Activated CD4-positive, alpha-beta T cell treated with anti-CD3 and anti-CD28 coated beads, Interleukin-2, amount 10 ng/mL, durations not matched to agents 24 days and 14 days (primary cell): ENCODE results near the gene POR. TPM values are rescaled to one million over a fixed set of nuclear protein-coding genes. Genes with fewer than 3 reads are reported as not detected.
A peak's percentile ranks its signal among the peaks of the same experiment; 100 is the strongest.
"Not testable (repeated sequence)": the region's sequence is repeated elsewhere in the genome, so short reads cannot be mapped to it uniquely, and the experiment has no call there.

Experiments used
- DNase-seq: peaks from one replicate; pipeline ENCODE4 v3.0.0; 2022
- H3K27ac Mint-ChIP-seq: one replicate; pipeline ENCODE4 v1.8.0; 2022; ENCODE audit warnings: mild to moderate bottlenecking, mixed read lengths
- H3K27me3 Mint-ChIP-seq: one replicate; pipeline ENCODE4 v1.8.0; 2022; ENCODE audit warnings: mixed read lengths
- H3K36me3 Mint-ChIP-seq: one replicate; pipeline ENCODE4 v1.8.0; 2022; ENCODE audit warnings: low read depth, mild to moderate bottlenecking, mixed read lengths
- H3K4me1 Mint-ChIP-seq: one replicate; pipeline ENCODE4 v1.8.0; 2021; ENCODE audit warnings: mixed read lengths
- H3K4me3 Mint-ChIP-seq: one replicate; pipeline ENCODE4 v1.8.0; 2022; ENCODE audit warnings: mild to moderate bottlenecking, moderate library complexity, mixed read lengths
- H3K9me3 Mint-ChIP-seq: one replicate; pipeline ENCODE4 v1.8.0; 2021; ENCODE audit warnings: mixed read lengths
- intact Hi-C: fragments of 100-400 bp; cut with micrococcal nuclease; formaldehyde crosslinking; loops from one replicate; pipeline ENCODE4 v1.15.1; 2023
- total RNA-seq: library from RNA; stranded (reverse); gene quantifications from 2 replicates; pipeline ENCODE4 v1.2.3, GENCODE V29; 2022

POR gene
- total RNA-seq, 1 donor from 2014 or later, result 69.4 TPM

DNA sequence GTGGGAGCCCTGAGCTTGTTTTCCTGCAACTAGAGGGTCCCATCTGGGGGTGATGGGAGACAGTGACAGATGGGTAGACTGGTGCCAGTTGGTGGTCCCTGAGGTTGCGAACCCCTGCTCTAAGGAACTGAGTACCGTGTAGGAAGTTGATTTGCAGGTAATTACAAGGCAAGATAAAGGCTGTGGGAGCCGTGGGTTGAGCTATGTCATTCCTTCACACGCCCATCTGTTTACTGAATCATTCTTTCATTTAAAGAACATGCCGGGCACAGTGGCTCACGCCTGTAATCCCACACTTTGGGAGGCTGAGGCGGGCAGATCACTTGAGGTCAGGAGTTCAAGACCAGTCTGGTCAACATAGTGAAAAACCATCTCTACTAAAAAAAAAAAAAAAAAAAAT, 23.7 kb upstream of the POR start:
- H3K9me3 Mint-ChIP-seq, DNase-seq, H3K4me3 Mint-ChIP-seq, H3K27ac Mint-ChIP-seq, intact Hi-C loops, H3K27me3 Mint-ChIP-seq, H3K4me1 Mint-ChIP-seq: not testable (repeated sequence)
- H3K36me3 Mint-ChIP-seq, result peaks cover 16% of the 10 kb centered on the region

DNA sequence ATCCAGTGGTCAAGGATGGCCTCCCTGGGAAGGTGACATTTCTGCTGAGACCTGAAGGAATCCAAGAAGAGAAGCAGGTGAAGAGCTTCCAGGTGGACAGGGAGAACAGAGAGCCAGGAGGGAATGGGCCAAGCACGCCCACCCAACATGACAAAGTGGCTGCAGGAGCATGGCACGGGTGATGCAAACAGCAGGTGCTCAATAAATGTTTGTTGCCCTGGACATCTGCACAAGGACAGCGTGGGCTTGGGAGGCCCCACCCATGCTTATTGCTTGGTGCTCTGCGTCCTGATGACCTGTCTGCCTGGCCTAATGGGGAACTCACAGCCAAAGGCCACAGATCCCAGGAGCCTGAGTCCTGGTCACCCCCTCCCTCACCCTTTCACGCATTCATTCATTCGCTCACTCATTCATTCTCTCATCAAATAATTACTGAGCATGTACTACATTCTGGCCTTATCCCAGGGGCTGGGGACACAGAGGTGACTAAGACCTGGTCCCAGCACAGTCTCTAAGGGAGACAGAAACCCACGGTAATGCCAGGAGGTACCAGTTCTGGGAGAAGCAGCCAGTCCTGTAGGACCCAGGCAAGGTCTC, 23.0 kb upstream of the POR start:
- Mint-ChIP-seq H3K27me3 (no peaks in the 10 kb centered on the region), H3K27ac (no peak overlapping the region), H3K36me3 (peaks cover 16% of the 10 kb centered on the region), H3K4me3 (no peak overlapping the region), H3K9me3 (no peaks in the 10 kb centered on the region), H3K4me1 (peaks cover 4% of the 10 kb centered on the region)
- intact Hi-C loops, result no loop called here
- no peak for DNase-seq

DNA sequence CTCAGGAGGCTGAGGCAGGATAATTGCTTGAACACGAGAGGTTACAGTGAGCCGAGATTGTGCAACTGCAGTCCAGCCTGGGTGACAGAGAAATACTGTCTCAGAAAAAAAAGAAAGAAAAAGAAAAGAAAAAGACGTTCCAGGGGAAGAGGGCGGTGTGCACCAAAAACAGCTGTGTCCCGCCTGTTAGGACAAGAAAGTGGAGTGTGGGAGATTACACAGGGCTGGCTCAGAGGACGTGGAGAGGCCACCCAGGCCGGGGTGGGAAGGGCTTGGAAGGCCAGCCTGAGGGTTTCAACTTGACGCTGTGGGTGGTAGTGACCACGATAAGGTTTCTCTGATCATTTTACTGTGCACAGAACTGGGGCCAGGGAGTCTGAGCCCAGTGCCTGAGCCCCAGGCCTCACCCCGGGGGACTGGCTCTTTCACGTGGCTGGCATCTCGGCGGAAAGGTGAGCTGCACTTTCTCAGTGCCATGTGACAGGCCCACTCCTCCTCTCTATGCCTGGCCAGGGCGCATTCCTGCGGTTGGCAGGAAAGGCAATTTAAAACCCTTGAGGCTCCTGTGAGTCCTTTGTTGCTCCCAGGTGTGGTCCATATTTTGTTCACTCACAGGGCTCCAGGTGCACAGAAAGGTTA, 22.2 kb upstream of the POR start:
- peak overlapping the region; percentile 49 for H3K27ac Mint-ChIP-seq
- H3K27me3 Mint-ChIP-seq, result no peaks in the 10 kb centered on the region
- no peak for DNase-seq
- no peaks in the 10 kb centered on the region for H3K9me3 Mint-ChIP-seq
- H3K4me3 Mint-ChIP-seq, result no peak overlapping the region
- intact Hi-C loops, result no loop called here
- H3K36me3 Mint-ChIP-seq, result peaks cover 13% of the 10 kb centered on the region
- peaks cover 4% of the 10 kb centered on the region for H3K4me1 Mint-ChIP-seq

DNA sequence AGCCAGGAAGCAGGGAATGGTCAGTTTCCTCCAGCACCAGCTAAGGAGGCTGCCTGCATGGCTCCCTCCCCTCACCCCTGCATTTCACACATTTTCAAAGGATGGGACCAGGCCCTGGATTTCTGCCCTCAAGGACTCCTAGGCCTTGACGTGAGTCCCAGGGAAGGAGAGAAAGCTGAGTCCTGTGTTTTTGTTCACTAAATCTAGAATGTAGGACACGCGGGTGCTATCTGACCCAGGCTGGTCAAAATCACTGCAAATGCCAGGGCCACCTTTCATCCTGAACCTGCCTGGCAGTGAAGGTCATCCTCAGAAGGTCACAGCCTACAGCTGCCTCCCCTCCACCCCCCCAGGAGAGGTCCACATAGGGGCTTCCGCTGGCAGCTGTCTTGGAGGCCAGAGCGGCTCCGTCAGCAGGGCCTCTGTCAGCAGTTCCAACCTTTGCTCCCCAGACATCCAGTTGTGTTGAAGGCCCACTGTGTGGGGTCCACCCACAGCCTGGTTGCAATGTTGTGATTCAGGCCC, 18.1 kb upstream of the POR start:
- H3K4me1 Mint-ChIP-seq, result peaks cover 2% of the 10 kb centered on the region
- H3K9me3 Mint-ChIP-seq, result no peaks in the 10 kb centered on the region
- intact Hi-C loops, result no loop called here
- peaks cover 2% of the 10 kb centered on the region for H3K36me3 Mint-ChIP-seq
- H3K27ac Mint-ChIP-seq, result no peak overlapping the region
- H3K4me3 Mint-ChIP-seq, result no peak overlapping the region
- no peak for DNase-seq
- no peaks in the 10 kb centered on the region for H3K27me3 Mint-ChIP-seq

DNA sequence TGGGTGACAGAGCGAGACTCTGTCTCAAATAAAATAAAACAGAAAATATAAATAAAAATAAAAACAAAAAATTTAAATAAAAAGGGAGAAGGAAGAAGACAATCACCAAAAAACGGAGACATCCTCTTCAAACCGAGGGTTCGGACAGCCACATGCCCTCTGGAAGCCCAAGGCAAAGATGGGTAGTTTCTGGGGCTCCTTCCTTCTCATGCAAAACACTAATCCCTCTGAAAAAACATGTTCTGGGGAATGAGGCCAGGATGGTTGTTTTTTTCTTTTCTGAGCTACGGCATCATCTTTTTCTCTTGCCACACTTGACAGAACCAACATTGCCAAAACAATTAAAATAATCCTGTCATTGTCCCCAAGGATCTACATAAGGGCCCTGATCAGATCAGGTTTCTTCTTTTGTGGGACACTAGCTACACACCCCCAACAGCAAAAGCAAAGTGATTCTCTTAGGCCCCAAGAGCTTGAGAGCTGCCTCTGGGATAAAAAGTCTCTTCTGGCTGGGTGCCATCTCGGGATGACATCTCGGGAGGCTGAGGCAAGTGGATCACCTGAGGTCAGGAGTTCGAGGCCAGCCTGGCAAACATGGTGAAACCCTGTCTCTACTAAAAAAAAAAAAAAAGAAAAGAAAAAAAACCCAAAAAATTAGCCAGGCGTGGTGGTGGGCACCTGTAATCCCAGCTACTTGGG, 14.2 kb upstream of the POR start:
- Mint-ChIP-seq H3K9me3 (no peaks in the 10 kb centered on the region), H3K36me3 (no peaks in the 10 kb centered on the region), H3K4me1 (peaks cover under 1% of the 10 kb centered on the region), H3K27ac (no peak overlapping the region), H3K4me3 (no peak overlapping the region), H3K27me3 (peaks cover 2% of the 10 kb centered on the region)
- intact Hi-C loops, result no loop called here
- no peak for DNase-seq

DNA sequence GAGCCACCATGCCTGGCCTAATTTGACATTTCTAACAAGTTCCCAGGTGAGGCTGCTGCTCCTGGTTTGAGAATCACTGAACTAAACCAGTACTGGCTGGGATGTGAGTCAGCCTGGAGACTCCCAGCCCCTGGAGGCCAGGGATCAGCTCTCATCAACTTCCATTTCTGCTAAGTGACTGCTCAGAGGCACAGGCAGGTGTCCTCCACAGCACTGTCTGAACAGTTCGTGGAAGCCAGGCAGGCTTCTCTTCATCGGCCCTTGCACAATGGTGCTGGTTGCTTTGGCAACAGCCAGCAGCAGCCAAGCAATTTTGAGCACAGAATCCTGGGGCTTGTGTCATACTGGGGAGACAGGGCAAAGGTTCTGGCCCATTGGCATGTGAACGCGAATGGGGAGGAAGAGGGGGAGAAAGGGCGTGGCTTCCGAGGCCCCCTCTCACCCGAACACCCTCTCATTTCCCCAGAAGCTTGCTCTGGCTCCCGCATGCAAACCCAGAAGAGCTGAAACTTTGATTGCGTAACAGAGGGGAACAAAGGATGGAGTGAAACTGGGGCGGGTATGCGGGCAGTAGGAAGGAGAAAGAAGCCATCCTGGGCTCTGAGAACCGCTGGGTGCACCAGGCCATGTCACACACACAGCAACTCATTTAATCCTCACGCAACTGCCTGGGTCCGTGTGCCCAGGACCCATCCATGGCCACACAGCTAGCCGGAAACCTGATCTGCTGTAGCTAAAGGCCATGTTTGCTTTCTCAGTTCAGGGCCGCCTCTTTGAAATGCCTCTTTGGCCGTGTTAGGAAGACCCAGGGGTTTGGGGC, 9.0 kb upstream of the POR start:
- intact Hi-C loops, result loop anchor here (2.0 kb wide), 1 partner anchor 23 kb away; no protein-coding TSS in a partner anchor
- Mint-ChIP-seq H3K27me3 (peaks cover 5% of the 10 kb centered on the region), H3K27ac (no peak overlapping the region), H3K36me3 (no peaks in the 10 kb centered on the region), H3K4me1 (peaks cover 5% of the 10 kb centered on the region), H3K4me3 (no peak overlapping the region), H3K9me3 (no peaks in the 10 kb centered on the region)
- DNase-seq, result no peak

DNA sequence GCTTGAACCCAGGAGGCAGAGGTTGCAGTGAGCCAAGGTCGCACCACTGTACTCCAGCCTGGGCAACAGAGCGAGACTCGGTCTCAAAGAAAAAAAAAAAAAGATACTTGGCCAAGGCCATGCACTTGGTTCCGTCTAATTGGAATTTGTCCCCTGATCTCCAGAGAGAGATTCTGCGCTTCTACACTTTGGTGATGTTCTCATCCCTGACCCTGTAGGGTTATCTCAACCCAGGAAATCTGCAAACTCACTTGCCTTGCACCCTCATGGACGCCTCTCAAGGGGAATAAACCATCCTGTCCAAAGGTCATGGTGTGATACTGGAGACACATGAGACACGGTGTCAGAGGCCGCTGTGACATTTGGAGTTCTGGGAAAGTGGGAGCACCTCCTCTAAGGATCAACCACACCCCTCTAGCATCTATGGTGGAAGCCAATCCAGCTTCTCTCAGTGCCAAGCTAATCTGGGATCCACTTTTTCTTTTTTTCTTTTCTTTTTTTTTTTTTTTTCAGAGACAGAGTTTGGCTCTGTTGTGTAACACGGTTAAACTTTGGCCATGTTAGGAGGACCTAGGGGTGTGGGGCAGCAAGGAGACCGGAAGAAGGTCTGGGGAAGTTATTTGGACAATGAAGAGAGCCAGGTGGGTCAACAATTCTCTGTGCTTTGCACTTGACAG, 7.8 kb upstream of the POR start:
- H3K9me3 Mint-ChIP-seq, result no peaks in the 10 kb centered on the region

DNA sequence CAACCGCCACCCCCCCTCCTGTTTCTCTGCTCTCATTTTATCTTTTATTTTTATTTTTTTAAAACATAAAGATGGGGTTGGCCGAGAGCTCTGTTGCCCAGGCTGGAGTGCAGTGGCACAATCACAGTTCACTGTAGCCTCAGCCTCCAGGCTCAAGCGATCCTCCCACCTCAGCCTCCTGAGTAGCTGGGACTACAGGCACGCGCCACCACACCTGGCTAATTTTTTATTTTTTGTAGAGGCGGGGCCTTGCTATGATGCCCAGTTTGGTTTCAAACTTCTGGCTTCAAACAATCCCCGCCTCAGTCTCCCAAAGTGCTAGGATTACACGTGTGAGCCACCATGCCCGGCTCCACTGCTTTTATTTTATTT, 7.3 kb upstream of the POR start:
- H3K4me3 Mint-ChIP-seq, H3K36me3 Mint-ChIP-seq, H3K27ac Mint-ChIP-seq, H3K9me3 Mint-ChIP-seq, H3K4me1 Mint-ChIP-seq, DNase-seq, H3K27me3 Mint-ChIP-seq: not testable (repeated sequence)
- intact Hi-C loops, result loop anchor here (2.0 kb wide), 1 partner anchor 25 kb away; no protein-coding TSS in a partner anchor

More for the DNA sequence above, 7.8 kb upstream of the POR start:
- no peak overlapping the region for H3K27ac Mint-ChIP-seq
- intact Hi-C loops, result loop anchor here (2.0 kb wide), 1 partner anchor 24 kb away; no protein-coding TSS in a partner anchor
- peaks cover 5% of the 10 kb centered on the region for H3K27me3 Mint-ChIP-seq
- no peak overlapping the region for H3K4me3 Mint-ChIP-seq
- peaks cover 5% of the 10 kb centered on the region for H3K4me1 Mint-ChIP-seq
- DNase-seq, result no peak
- H3K36me3 Mint-ChIP-seq, result no peaks in the 10 kb centered on the region

DNA sequence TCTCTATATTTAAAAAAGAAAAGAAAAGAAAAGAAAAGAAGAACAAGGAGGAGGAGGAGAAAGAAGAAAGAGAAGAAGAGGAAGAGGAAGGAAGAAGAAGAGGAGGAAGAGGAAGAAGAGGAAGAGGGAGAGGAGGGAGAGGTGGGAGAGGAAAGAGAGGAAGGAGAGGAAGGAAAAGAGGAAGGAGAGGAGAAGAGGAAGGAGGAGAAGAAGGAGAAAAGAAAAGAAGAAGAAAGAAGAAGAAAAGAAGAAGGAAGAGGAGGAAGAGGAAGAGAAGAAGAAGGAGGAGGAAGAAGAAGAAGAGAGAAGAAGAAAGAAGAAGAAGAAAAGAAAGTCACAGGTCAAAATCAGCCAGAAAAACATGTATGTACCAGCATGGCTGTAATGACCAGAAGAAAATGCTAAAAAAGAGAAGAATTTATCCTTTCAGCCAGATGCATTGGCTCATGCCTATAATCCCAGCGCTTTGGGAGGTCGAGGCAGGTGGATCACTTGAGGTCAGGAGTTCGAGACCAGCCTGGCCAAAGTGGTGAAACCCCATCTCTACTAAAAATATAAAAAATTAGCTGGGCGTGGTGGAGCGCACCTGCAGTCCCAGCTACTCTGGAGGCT, 5.3 kb upstream of the POR start:
- no peak overlapping the region for H3K27ac Mint-ChIP-seq
- H3K36me3 Mint-ChIP-seq, result no peaks in the 10 kb centered on the region
- no peak for DNase-seq
- no peaks in the 10 kb centered on the region for H3K9me3 Mint-ChIP-seq
- peaks cover 12% of the 10 kb centered on the region for H3K4me1 Mint-ChIP-seq
- peaks cover 3% of the 10 kb centered on the region for H3K27me3 Mint-ChIP-seq
- intact Hi-C loops, result no loop called here
- no peak overlapping the region for H3K4me3 Mint-ChIP-seq

DNA sequence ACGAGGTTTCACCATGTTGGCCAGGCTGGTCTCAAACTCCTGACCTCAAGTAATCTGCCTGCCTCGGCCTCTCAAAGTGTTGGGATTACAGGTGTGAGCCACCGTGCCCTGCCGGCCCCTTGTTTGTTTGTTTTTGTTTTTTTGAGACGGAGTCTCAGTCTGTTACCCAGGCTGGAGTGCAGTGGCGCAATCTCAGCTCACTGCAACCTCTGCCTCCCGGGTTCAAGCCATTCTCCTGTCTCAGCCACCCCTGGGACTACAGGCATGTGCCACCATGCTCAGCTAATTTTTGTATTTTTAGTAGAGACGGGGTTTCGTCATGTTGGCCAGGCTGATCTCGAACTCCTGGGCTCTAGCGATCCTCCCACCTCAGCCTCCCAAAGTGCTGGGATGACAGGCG, 3.8 kb upstream of the POR start:
- H3K36me3 Mint-ChIP-seq, H3K27me3 Mint-ChIP-seq, H3K9me3 Mint-ChIP-seq, H3K4me3 Mint-ChIP-seq, DNase-seq, H3K27ac Mint-ChIP-seq, intact Hi-C loops: not testable (repeated sequence)
- peaks cover 13% of the 10 kb centered on the region for H3K4me1 Mint-ChIP-seq

DNA sequence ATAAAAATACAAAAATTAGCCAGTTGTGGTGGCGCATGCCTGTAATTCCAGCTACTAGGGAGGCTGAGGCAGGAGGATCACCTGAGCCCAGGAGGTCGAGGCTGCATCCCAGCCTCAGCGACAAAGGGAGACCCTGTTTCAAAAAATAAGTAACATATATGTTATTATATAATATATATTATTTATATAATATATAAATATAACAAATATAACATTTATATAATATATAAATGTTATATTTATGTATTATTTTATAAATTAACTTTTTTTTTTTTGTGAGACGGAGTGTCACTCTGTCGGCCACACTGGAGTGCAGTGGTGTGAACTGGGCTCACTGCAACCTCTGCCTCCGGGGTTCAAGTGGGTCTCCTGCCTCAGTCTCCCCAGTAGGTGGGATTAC, 1.5 kb upstream of the POR start:
- Mint-ChIP-seq H3K27me3 (peaks cover 3% of the 10 kb centered on the region), H3K27ac (no peak overlapping the region), H3K4me1 (peaks cover 15% of the 10 kb centered on the region), H3K9me3 (no peaks in the 10 kb centered on the region), H3K4me3 (no peak overlapping the region), H3K36me3 (no peaks in the 10 kb centered on the region)
- no peak for DNase-seq
- intact Hi-C loops, result no loop called here

DNA sequence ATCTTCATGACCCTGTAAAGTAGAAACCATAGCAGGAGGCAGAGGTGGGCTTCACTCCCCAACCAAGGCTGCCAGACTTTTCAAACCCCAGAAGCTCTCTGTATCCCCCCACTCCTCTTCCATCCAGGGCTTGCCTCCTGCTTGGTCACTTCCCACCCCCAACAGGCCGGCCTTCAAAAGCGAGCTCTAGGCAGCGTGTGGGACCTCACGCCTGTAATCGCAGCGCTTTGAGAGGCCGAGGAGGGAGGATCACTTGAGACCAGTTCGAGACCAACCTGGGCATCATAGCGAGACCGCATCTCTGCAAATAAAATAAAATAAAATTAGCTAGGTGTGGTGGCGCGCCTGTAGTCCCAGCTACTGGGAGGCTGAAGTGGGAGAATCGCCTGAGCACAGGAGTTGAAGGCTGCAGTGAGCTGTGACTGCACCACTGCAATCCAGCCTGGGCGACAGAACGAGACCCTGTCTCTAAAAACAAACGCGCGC, 743 bp upstream of the POR start:
- H3K27ac Mint-ChIP-seq, result peak overlapping the region; percentile 90

More for the DNA sequence above, 743 bp upstream of the POR start:
- peaks cover 3% of the 10 kb centered on the region for H3K27me3 Mint-ChIP-seq
- no peak for DNase-seq
- H3K4me3 Mint-ChIP-seq, result peak overlapping the region; percentile 91
- intact Hi-C loops, result loop anchor here (2.0 kb wide), 1 partner anchor 95 kb away; no protein-coding TSS in a partner anchor
- H3K9me3 Mint-ChIP-seq, result no peaks in the 10 kb centered on the region
- peaks cover 19% of the 10 kb centered on the region for H3K4me1 Mint-ChIP-seq
- H3K36me3 Mint-ChIP-seq, result no peaks in the 10 kb centered on the region
